Measurements from ENCODE around the gene USP2. TPM values are rescaled to one million over a fixed set of nuclear protein-coding genes. Genes with fewer than 3 reads are reported as not detected.

The USP2 gene
- total and polyA plus RNA-seq, 7 experiments from 2014 or later: 0.07 to 1.1 (median 0.43) TPM

DNA sequence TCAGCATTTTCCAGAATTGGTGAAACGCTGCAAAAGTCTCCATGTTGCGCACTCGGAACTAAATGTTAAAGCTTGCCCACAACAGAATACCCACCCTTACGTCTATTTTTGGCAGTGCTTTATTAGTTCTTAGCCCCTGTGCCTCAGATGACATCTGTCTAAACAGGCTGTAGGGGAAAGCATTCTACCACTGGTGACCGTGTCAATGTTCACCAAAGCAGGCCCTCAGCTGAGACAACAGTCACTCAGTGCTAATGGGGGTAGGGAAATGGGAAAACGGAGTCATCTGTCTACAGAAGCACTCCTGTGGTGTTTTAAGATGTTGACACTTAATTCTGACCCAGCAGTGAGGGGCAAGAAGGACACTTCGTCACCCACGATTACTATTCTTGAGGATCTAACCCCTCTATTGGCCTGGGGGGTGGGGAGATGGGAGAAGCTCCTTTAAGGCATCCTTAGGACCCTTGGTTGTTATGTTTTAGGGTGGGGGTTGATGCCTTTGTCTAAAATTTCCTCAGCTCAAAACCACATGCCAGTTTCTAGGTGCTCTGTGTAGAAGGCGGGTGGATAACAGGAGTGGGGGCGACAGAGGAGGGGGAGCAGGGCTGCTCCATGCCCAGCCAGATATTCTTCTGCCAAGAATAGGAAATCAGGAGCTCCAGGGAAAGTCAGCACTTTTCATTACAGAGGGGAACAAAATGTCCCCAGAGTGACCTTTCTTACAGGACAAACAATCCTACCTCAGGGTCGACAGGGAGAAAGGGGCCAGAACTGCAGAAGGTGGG lies 19.4 kb downstream of the USP2 start:
- H3K4me1 Mint-ChIP-seq: peaks cover 5 to 22% (median 11%) of the 10 kb centered on the region in 7 donors
- CTCF ChIA-PET: interaction anchor here (1.0 kb wide), 1 partner anchor 11 kb away, joined by 3 read pairs; no protein-coding TSS in a partner anchor
- peaks cover 0 to 6% (median 0%) of the 10 kb centered on the region in 5 donors for H3K36me3 Mint-ChIP-seq
- H3K4me3 Mint-ChIP-seq: peak overlapping the region in 7 of 10 donors; percentile 20 to 69 (median 43)
- peaks cover 5 to 15% of the 10 kb centered on the region in 2 donors for H3K27me3 ChIP-seq (ENCODE audit: control insufficient read depth in 2 of 2, insufficient read depth in 2 of 2, low read length in 2 of 2)
- DNase-seq: no peak
- intact Hi-C loops (cut with micrococcal nuclease): no loop called here
- no peaks in the 10 kb centered on the region for H3K9me3 ChIP-seq (ENCODE audit: control insufficient read depth in 2 of 3, low read length in 3 of 3)
- no peaks in the 10 kb centered on the region for H3K36me3 ChIP-seq (ENCODE audit: control insufficient read depth in 2 of 3, insufficient read depth in 3 of 3, low read length in 3 of 3)
- no peak for ATAC-seq
- H3K9me3 Mint-ChIP-seq: peaks cover 0 to 1% (median 0%) of the 10 kb centered on the region in 11 donors
- no peak overlapping the region for H3K4me3 ChIP-seq (ENCODE audit: low read length)
- H3K27ac ChIP-seq (ENCODE audit: low read depth, low read length): no peak overlapping the region
- H3K4me1 ChIP-seq (ENCODE audit: control insufficient read depth in 2 of 2, insufficient read depth in 2 of 2, low read length in 2 of 2): no peaks in the 10 kb centered on the region
- POLR2A ChIA-PET: no interaction called here
- peaks cover 24 to 66% (median 35%) of the 10 kb centered on the region in 5 donors for H3K27me3 Mint-ChIP-seq
- H3K27ac Mint-ChIP-seq: peak overlapping the region in 1 of 9 donors; percentile 67

GRCh38 chr11:119361056-119361787 lies 20.3 kb downstream of the USP2 start:
- no peak for ATAC-seq
- Histone ChIP-seq H3K4me1 (ENCODE audit: control insufficient read depth in 2 of 2, insufficient read depth in 2 of 2, low read length in 2 of 2) (no peaks in the 10 kb centered on the region), H3K27ac (ENCODE audit: low read depth, low read length) (no peak overlapping the region), H3K4me3 (ENCODE audit: low read length) (no peak overlapping the region), H3K9me3 (ENCODE audit: control insufficient read depth in 2 of 3, low read length in 3 of 3) (no peaks in the 10 kb centered on the region), H3K27me3 (ENCODE audit: control insufficient read depth in 2 of 2, insufficient read depth in 2 of 2, low read length in 2 of 2) (peaks cover 5 to 15% of the 10 kb centered on the region in 2 donors), H3K36me3 (ENCODE audit: control insufficient read depth in 2 of 3, insufficient read depth in 3 of 3, low read length in 3 of 3) (no peaks in the 10 kb centered on the region)
- Mint-ChIP-seq H3K27me3 (peaks cover 16 to 59% (median 31%) of the 10 kb centered on the region in 5 donors), H3K36me3 (peaks cover 0 to under 1% (median 0%) of the 10 kb centered on the region in 5 donors), H3K27ac (no peak overlapping the region), H3K9me3 (peaks cover 0 to 1% (median 0%) of the 10 kb centered on the region in 11 donors), H3K4me1 (peaks cover 5 to 28% (median 14%) of the 10 kb centered on the region in 7 donors), H3K4me3 (no peak overlapping the region)
- ChIA-PET CTCF (interaction anchor here (0.6 to 1.0 kb wide), 2 partner anchors 12 to 32 kb away, joined by 3 to 4 read pairs; no protein-coding TSS in a partner anchor), POLR2A (no interaction called here)
- no peak for DNase-seq
- intact Hi-C loops (cut with micrococcal nuclease): no loop called here

DNA sequence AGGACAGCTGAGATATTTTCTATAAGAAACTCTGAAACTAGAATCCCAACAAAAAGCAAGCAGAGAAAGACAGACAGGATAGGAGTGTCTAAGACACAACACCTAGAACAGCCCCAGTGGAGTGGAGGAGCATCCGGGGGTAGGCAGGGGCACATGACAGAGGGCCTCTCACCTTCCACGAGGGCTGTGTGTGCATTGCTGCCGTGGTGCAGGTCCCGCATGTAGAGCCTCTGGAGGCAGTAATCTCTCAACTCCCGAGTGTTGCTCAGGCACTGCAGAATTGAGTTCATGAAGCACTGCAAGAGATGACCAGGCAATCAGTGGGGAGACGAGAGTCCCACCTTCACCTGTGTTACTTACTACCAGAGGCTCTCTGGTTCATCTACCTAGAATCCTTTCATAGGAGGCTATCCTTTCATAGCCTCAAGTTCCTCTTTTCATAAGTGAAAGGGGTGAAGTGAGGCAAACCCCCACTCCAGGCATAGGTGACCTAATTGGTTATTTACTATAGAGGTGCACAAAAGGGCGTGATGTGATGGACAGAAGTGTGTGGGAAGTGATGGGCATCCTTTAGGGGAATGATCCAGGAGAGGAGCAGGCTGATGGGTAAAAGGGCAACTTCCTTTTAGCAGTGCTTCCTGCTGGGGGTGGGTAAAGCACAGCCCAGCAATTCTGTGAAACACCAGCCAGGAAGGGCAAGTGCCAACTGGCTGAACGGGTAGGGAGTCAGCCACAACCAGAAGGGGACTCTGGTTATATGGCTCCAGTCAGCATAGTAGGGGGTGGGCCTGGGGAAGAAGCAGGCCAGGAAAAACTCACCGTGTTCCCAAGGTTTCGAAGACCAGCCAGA lies 21.9 kb downstream of the USP2 start:
- no peak overlapping the region for H3K27ac Mint-ChIP-seq
- Histone ChIP-seq H3K4me1 (ENCODE audit: control insufficient read depth in 2 of 2, insufficient read depth in 2 of 2, low read length in 2 of 2) (no peaks in the 10 kb centered on the region), H3K27me3 (ENCODE audit: control insufficient read depth in 2 of 2, insufficient read depth in 2 of 2, low read length in 2 of 2) (peaks cover 2 to 4% of the 10 kb centered on the region in 2 donors), H3K9me3 (ENCODE audit: control insufficient read depth in 2 of 3, low read length in 3 of 3) (no peaks in the 10 kb centered on the region), H3K27ac (ENCODE audit: low read depth, low read length) (no peak overlapping the region), H3K36me3 (ENCODE audit: control insufficient read depth in 2 of 3, insufficient read depth in 3 of 3, low read length in 3 of 3) (no peaks in the 10 kb centered on the region), H3K4me3 (ENCODE audit: low read length) (no peak overlapping the region)
- POLR2A ChIA-PET: no interaction called here
- no peak for DNase-seq
- no peak for ATAC-seq
- CTCF ChIA-PET: interaction anchor here (1.4 kb wide), 1 partner anchor 21 kb away, joined by 5 read pairs; no protein-coding TSS in a partner anchor
- H3K4me1 Mint-ChIP-seq: peaks cover 3 to 28% (median 10%) of the 10 kb centered on the region in 7 donors
- no peak overlapping the region for H3K4me3 Mint-ChIP-seq
- intact Hi-C loops (cut with micrococcal nuclease): no loop called here
- no peaks in the 10 kb centered on the region for H3K9me3 Mint-ChIP-seq
- H3K27me3 Mint-ChIP-seq: peaks cover 8 to 56% (median 26%) of the 10 kb centered on the region in 5 donors
- H3K36me3 Mint-ChIP-seq: no peaks in the 10 kb centered on the region

GRCh38 chr11:119357074-119357473 lies 24.4 kb downstream of the USP2 start:
- H3K27me3 Mint-ChIP-seq: peaks cover 10 to 56% (median 25%) of the 10 kb centered on the region in 5 donors
- CTCF ChIA-PET: interaction anchor here (0.5 to 3.2 kb wide), 8 partner anchors 11 to 119 kb away, joined by 3 to 34 read pairs (median 9); partner anchors contain the start of gene USP2
- H3K27me3 ChIP-seq (ENCODE audit: control insufficient read depth in 2 of 2, insufficient read depth in 2 of 2, low read length in 2 of 2): no peaks in the 10 kb centered on the region
- H3K36me3 ChIP-seq (ENCODE audit: control insufficient read depth in 2 of 3, insufficient read depth in 3 of 3, low read length in 3 of 3): no peaks in the 10 kb centered on the region
- H3K9me3 ChIP-seq (ENCODE audit: control insufficient read depth in 2 of 3, low read length in 3 of 3): no peaks in the 10 kb centered on the region
- H3K4me3 ChIP-seq (ENCODE audit: low read length): peak overlapping the region; percentile 82
- H3K4me3 Mint-ChIP-seq: peak overlapping the region in 9 of 10 donors; percentile 52 to 95 (median 81)
- no peak overlapping the region for H3K27ac ChIP-seq (ENCODE audit: low read depth, low read length)
- ATAC-seq (no peak), DNase-seq (no peak)
- H3K4me1 Mint-ChIP-seq: peaks cover 0 to 16% (median 5%) of the 10 kb centered on the region in 7 donors
- H3K36me3 Mint-ChIP-seq: no peaks in the 10 kb centered on the region
- H3K27ac Mint-ChIP-seq: peak overlapping the region in 2 of 9 donors; percentile 64 to 85
- no peaks in the 10 kb centered on the region for H3K9me3 Mint-ChIP-seq
- no peaks in the 10 kb centered on the region for H3K4me1 ChIP-seq (ENCODE audit: control insufficient read depth in 2 of 2, insufficient read depth in 2 of 2, low read length in 2 of 2)
- intact Hi-C loops (cut with micrococcal nuclease): loop anchor here (2.0 kb wide), 1 partner anchor 18 kb away; no protein-coding TSS in a partner anchor
- POLR2A ChIA-PET: interaction anchor here (1.4 to 2.4 kb wide), 2 partner anchors 24 to 117 kb away, joined by 4 to 6 read pairs; partner anchors contain the start of gene USP2

DNA sequence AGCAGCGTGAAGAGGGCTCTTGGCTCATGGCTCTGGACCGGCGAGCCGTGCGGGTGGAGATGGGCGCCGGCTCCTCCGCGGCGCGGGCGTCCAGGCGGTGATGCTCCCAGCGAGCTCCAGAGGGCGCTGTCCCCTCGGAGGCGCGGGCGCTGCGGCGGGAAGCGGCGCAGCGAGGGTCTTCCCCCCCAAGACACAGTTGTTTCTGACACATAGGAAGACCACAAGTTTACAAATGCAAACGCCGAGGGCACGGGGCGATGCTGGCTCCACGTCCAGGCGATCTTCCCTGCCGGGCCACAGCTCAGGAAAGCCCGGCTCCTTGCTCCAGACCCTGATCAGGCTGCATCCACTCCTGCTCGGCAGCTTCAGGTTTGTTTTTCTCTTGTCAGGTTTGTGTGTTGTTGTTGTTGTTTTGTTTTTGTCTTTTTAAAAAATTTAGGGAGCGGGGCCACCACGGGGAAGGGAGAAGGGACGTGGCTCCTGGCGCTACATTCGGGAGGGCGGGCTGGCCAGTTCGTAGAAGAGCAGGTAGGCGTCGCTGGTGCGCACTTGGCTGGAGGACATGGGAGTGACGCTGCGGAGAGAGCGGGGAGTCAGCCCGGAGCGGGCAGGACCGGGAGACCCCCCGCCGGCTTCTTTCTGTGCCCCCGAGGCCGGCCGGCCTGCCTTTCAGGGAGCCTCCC lies 25.0 kb downstream of the USP2 start:
- Mint-ChIP-seq H3K9me3 (no peaks in the 10 kb centered on the region), H3K27me3 (peaks cover 12 to 59% (median 29%) of the 10 kb centered on the region in 5 donors), H3K36me3 (no peaks in the 10 kb centered on the region), H3K4me1 (peaks cover 0 to 16% (median 5%) of the 10 kb centered on the region in 7 donors), H3K27ac (peak overlapping the region in 7 of 9 donors; percentile 38 to 93 (median 68)), H3K4me3 (peak overlapping the region; percentile 81 to 96 (median 93))
- Histone ChIP-seq H3K4me3 (ENCODE audit: low read length) (peak overlapping the region; percentile 82), H3K27me3 (ENCODE audit: control insufficient read depth in 2 of 2, insufficient read depth in 2 of 2, low read length in 2 of 2) (no peaks in the 10 kb centered on the region), H3K9me3 (ENCODE audit: control insufficient read depth in 2 of 3, low read length in 3 of 3) (no peaks in the 10 kb centered on the region), H3K36me3 (ENCODE audit: control insufficient read depth in 2 of 3, insufficient read depth in 3 of 3, low read length in 3 of 3) (no peaks in the 10 kb centered on the region), H3K27ac (ENCODE audit: low read depth, low read length) (peak overlapping the region; percentile 48), H3K4me1 (ENCODE audit: control insufficient read depth in 2 of 2, insufficient read depth in 2 of 2, low read length in 2 of 2) (no peaks in the 10 kb centered on the region)
- POLR2A ChIA-PET: interaction anchor here (0.8 to 2.4 kb wide), 4 partner anchors 17 to 118 kb away, joined by 4 to 6 read pairs (median 5); partner anchors contain the start of gene USP2
- intact Hi-C loops (cut with micrococcal nuclease): loop anchor here (1.0 to 2.0 kb wide), 6 partner anchors 8 to 373 kb away; partner anchors contain the start of genes NECTIN1 (in 2 of the 2) and USP2 (in 2 of the 2)
- DNase-seq: peak; percentile 49 to 82 (median 70)
- peak; percentile 94 for ATAC-seq
- CTCF ChIA-PET: interaction anchor here (0.5 to 3.2 kb wide), 15 partner anchors 8 to 830 kb away, joined by 3 to 34 read pairs (median 5); partner anchors contain the start of genes CBL and USP2
